Thymus (tissue), 11 donors: ENCODE data around the gene CXorf65. TPM values are rescaled to one million over a fixed set of nuclear protein-coding genes. Genes with fewer than 3 reads are reported as not detected.

Source experiments
- DNase-seq, 9 donors: peaks; one replicate each; pipeline ENCODE4 v3.0.0-alpha.2; 2013; ENCODE audit warnings: low spot score in 9 of 9, low read depth in 6 of 9, missing footprints in 1 of 9
- H3K27ac ChIP-seq, 2 donors: one replicate each; pipeline ENCODE4 v1.5.1; 2013; ENCODE audit warnings: control low read depth in 1 of 2, low read depth in 1 of 2, low read length in 1 of 2, mild to moderate bottlenecking in 1 of 2, moderate library complexity in 1 of 2
- H3K27me3 ChIP-seq, 2 donors: one replicate each; pipeline ENCODE4 v1.5.1; 2013; ENCODE audit warnings: low read length in 1 of 2; ENCODE audit not compliant: control insufficient read depth in 2 of 2, insufficient read depth in 1 of 2
- H3K36me3 ChIP-seq, 2 donors: one replicate each; pipeline ENCODE4 v1.5.1; 2013; ENCODE audit warnings: low read length in 1 of 2, mild to moderate bottlenecking in 1 of 2, moderate library complexity in 1 of 2; ENCODE audit not compliant: control insufficient read depth in 2 of 2, insufficient read depth in 2 of 2
- H3K4me1 ChIP-seq, 2 donors: one replicate each; pipeline ENCODE4 v1.5.1; 2013; ENCODE audit warnings: low read length in 2 of 2; ENCODE audit not compliant: control insufficient read depth in 2 of 2, insufficient read depth in 2 of 2
- H3K4me3 ChIP-seq, 2 donors: one replicate each; pipeline ENCODE4 v1.5.1; 2013; ENCODE audit warnings: low read length in 2 of 2, control low read depth in 1 of 2, mild to moderate bottlenecking in 1 of 2
- H3K9me3 ChIP-seq, 2 donors: one replicate each; pipeline ENCODE4 v1.5.1; 2013; ENCODE audit warnings: low read length in 1 of 2, mild to moderate bottlenecking in 1 of 2; ENCODE audit not compliant: control insufficient read depth in 2 of 2, insufficient read depth in 1 of 2
- WGBS: extraction: QIAGEN DNeasy Blood & Tissue Kit; methylation state at CpG from one replicate; pipeline ENCODE4 v1.1.7; 2013; 5-methylcytosine and 5-hydroxymethylcytosine counted together
- polyA plus RNA-seq: library from polyadenylated mRNA; stranded (reverse); fragments of 200-250 nt; gene quantifications from one replicate; pipeline ENCODE4 v1.2.3, GENCODE V29; 2013
- total RNA-seq: library from RNA; stranded (reverse); fragments of 120-200 nt; gene quantifications from one replicate; pipeline ENCODE4 v1.2.4, GENCODE V29; 2013
- donor health status: healthy.

Gene CXorf65
- total and polyA plus RNA-seq, 2 donors: 4.5 to 40.8 TPM

GRCh38 chrX:71099736-71100135 lies 6.8 kb downstream of the CXorf65 start:
- Histone ChIP-seq H3K4me1 (peaks cover 12 to 69% of the 10 kb centered on the region in 2 donors), H3K27ac (no peak overlapping the region), H3K36me3 (peaks cover 4 to 8% of the 10 kb centered on the region in 2 donors), H3K4me3 (no peak overlapping the region), H3K9me3 (no peaks in the 10 kb centered on the region), H3K27me3 (peaks cover 0 to 8% of the 10 kb centered on the region in 2 donors)
- no peak for DNase-seq
- WGBS: 98% methylated on average over 4 of the region's 4 CpGs

- no peak for DNase-seq
- Histone ChIP-seq H3K4me1 (peaks cover 12 to 63% of the 10 kb centered on the region in 2 donors), H3K36me3 (peaks cover 4 to 8% of the 10 kb centered on the region in 2 donors), H3K27me3 (peaks cover 0 to 8% of the 10 kb centered on the region in 2 donors), H3K9me3 (no peaks in the 10 kb centered on the region), H3K27ac (no peak overlapping the region), H3K4me3 (no peak overlapping the region)
- WGBS: 95% methylated on average over 5 of the region's 5 CpGs
Measured at GRCh38 chrX:71098951-71099506, 7.5 kb downstream of the CXorf65 start.

- Histone ChIP-seq H3K4me1 (peaks cover 12 to 56% of the 10 kb centered on the region in 2 donors), H3K27me3 (peaks cover 0 to 8% of the 10 kb centered on the region in 2 donors), H3K4me3 (no peak overlapping the region), H3K9me3 (no peaks in the 10 kb centered on the region), H3K36me3 (peaks cover 4 to 8% of the 10 kb centered on the region in 2 donors), H3K27ac (no peak overlapping the region)
- peak in 3 of 9 donors; percentile 63 to 86 (median 68) for DNase-seq
- WGBS: 22% methylated on average over 2 of the region's 2 CpGs
Measured at GRCh38 chrX:71098302-71098701, 8.2 kb downstream of the CXorf65 start.

GRCh38 chrX:71096760-71097032 lies 9.8 kb downstream of the CXorf65 start:
- H3K9me3 ChIP-seq: no peaks in the 10 kb centered on the region
- peaks cover 3 to 40% of the 10 kb centered on the region in 2 donors for H3K4me1 ChIP-seq
- H3K4me3 ChIP-seq: peak overlapping the region; percentile 54 to 63
- peaks cover 0 to 2% of the 10 kb centered on the region in 2 donors for H3K36me3 ChIP-seq
- WGBS: 4% methylated on average over 9 of the region's 9 CpGs
- H3K27ac ChIP-seq: no peak overlapping the region
- no peak for DNase-seq
- H3K27me3 ChIP-seq: peaks cover 0 to 8% of the 10 kb centered on the region in 2 donors

- Histone ChIP-seq H3K27ac (peak overlapping the region; percentile 77 to 84), H3K4me1 (peaks cover 3 to 35% of the 10 kb centered on the region in 2 donors), H3K36me3 (no peaks in the 10 kb centered on the region), H3K27me3 (peaks cover 0 to 8% of the 10 kb centered on the region in 2 donors), H3K9me3 (no peaks in the 10 kb centered on the region), H3K4me3 (peak overlapping the region; percentile 54 to 63)
- DNase-seq: peak in 3 of 9 donors; percentile 57 to 76 (median 61)
- WGBS: 2% methylated on average over 46 of the region's 46 CpGs
Measured at GRCh38 chrX:71095981-71096759, 10.4 kb downstream of the CXorf65 start.

- under 1% methylated on average over 29 of the region's 29 CpGs for WGBS
- Histone ChIP-seq H3K4me1 (peaks cover 3 to 29% of the 10 kb centered on the region in 2 donors), H3K4me3 (peak within 1 kb of the TSS; percentile 54 to 63), H3K9me3 (no peaks in the 10 kb centered on the region), H3K27ac (peak within 1 kb of the TSS; percentile 77 to 84), H3K36me3 (no peaks in the 10 kb centered on the region), H3K27me3 (peaks cover 0 to 6% of the 10 kb centered on the region in 2 donors)
- DNase-seq: peak in 7 of 9 donors; percentile 71 to 93 (median 84)
Measured at GRCh38 chrX:71095555-71095980, 11.0 kb downstream of the CXorf65 start, which contains the start of gene FOXO4. Gene FOXO4 (plus strand): TSS chrX:71095851. CDS start chrX:71096529, 678 bp downstream.

- Histone ChIP-seq H3K36me3 (no peaks in the 10 kb centered on the region), H3K27ac (no peak overlapping the region), H3K27me3 (peaks cover 0 to 5% of the 10 kb centered on the region in 2 donors), H3K4me1 (peaks cover 3 to 26% of the 10 kb centered on the region in 2 donors), H3K4me3 (peak overlapping the region; percentile 54 to 63), H3K9me3 (no peaks in the 10 kb centered on the region)
- DNase-seq: no peak
- 31% methylated on average over 6 of the region's 6 CpGs for WGBS
Measured at GRCh38 chrX:71095033-71095432, 11.5 kb downstream of the CXorf65 start.

GRCh38 chrX:71091263-71091662 lies 15.3 kb downstream of the CXorf65 start:
- Histone ChIP-seq H3K4me1 (no peaks in the 10 kb centered on the region), H3K27me3 (peaks cover 0 to under 1% of the 10 kb centered on the region in 2 donors), H3K36me3 (no peaks in the 10 kb centered on the region), H3K9me3 (no peaks in the 10 kb centered on the region), H3K4me3 (no peak overlapping the region), H3K27ac (no peak overlapping the region)
- no peak for DNase-seq
- 97% methylated on average over 5 of the region's 5 CpGs for WGBS

- H3K36me3 ChIP-seq: no peaks in the 10 kb centered on the region
- WGBS: 96% methylated on average over 4 of the region's 4 CpGs
- no peak for DNase-seq
- H3K4me3 ChIP-seq: no peak overlapping the region
- H3K27ac ChIP-seq: no peak overlapping the region
- H3K9me3 ChIP-seq: no peaks in the 10 kb centered on the region
- peaks cover 3 to 4% of the 10 kb centered on the region in 2 donors for H3K4me1 ChIP-seq
- H3K27me3 ChIP-seq: no peaks in the 10 kb centered on the region
Measured at GRCh38 chrX:71085900-71086299, 20.6 kb downstream of the CXorf65 start.
